Amniotic epithelial cell (primary cell): Measurements from ENCODE around the gene SMC2.
A peak's percentile ranks its signal among the peaks of the same experiment; 100 is the strongest.

Experiments used
- DNase-seq: peaks from one replicate; pipeline ENCODE4 v3.0.0-alpha.2; 2010; ENCODE audit warnings: low read depth

SMC2 gene

GRCh38 chr9:104104360-104104759, 10.3 kb downstream of the SMC2 start:
- DNase-seq, result no peak

- no peak for DNase-seq
Measured at GRCh38 chr9:104107799-104108198, 13.7 kb downstream of the SMC2 start.

- DNase-seq, result no peak
Measured at GRCh38 chr9:104108315-104108714, 14.2 kb downstream of the SMC2 start.

- no peak for DNase-seq
Measured at GRCh38 chr9:104110509-104110908, 16.4 kb downstream of the SMC2 start.

GRCh38 chr9:104118916-104119315, 24.8 kb downstream of the SMC2 start:
- DNase-seq, result no peak

GRCh38 chr9:104121022-104121421, 26.9 kb downstream of the SMC2 start:
- no peak for DNase-seq

- no peak for DNase-seq
Measured at GRCh38 chr9:104138243-104138868, 44.2 kb downstream of the SMC2 start.

- no peak for DNase-seq
Measured at GRCh38 chr9:104142799-104143549, 48.9 kb downstream of the SMC2 start.

- DNase-seq, result no peak
Measured at GRCh38 chr9:104143550-104143910, 49.4 kb downstream of the SMC2 start.

- DNase-seq, result no peak
Measured at GRCh38 chr9:104144336-104144735, 50.2 kb downstream of the SMC2 start.

- DNase-seq, result no peak
Measured at GRCh38 chr9:104173067-104173466, 79.0 kb downstream of the SMC2 start.

GRCh38 chr9:104177003-104177611, 83.0 kb downstream of the SMC2 start:
- peak; percentile 21 for DNase-seq

- no peak for DNase-seq
Measured at GRCh38 chr9:104177676-104178075, 83.6 kb downstream of the SMC2 start.
